SK-MEL-5 (cell line): ENCODE measurements around the gene SLC2A4RG. TPM values are rescaled to one million over a fixed set of nuclear protein-coding genes. Genes with fewer than 3 reads are reported as not detected.
A peak's percentile ranks its signal among the peaks of the same experiment; 100 is the strongest.

ENCODE experiments used
- DNase-seq: peaks from one replicate; pipeline ENCODE4 v3.0.0-alpha.2; 2016; ENCODE audit warnings: low read depth, low spot score
- in situ Hi-C: cut with HindIII; loops from 2 replicates; pipeline ENCODE4 v1.10.0; 2016; ENCODE audit warnings: low sequenced_read_pairs, high pct_unique_total_duplicates, low pct_unique_long_range_greater_than_20kb
- total RNA-seq: library from RNA; depleted of rRNA; stranded (reverse); fragments of >200 nt; shearing (Covaris generic); gene quantifications from 2 replicates; pipeline ENCODE4 v1.2.3, GENCODE V29; 2014

Gene SLC2A4RG
- total RNA-seq, 1 experiment from 2014 or later: 11.4 TPM

- no peak for DNase-seq
- in situ Hi-C loops: no loop called here
Measured at GRCh38 chr20:63697868-63698545, 41.6 kb upstream of the SLC2A4RG start.

- in situ Hi-C loops: no loop called here
- DNase-seq: no peak
Measured at GRCh38 chr20:63698739-63699465, 40.7 kb upstream of the SLC2A4RG start.

GRCh38 chr20:63699466-63700198 lies 39.9 kb upstream of the SLC2A4RG start:
- DNase-seq: no peak
- in situ Hi-C loops: no loop called here

- in situ Hi-C loops: no loop called here
- DNase-seq: no peak
Measured at GRCh38 chr20:63700199-63701050, 39.2 kb upstream of the SLC2A4RG start.

GRCh38 chr20:63701051-63701328 lies 38.6 kb upstream of the SLC2A4RG start:
- in situ Hi-C loops: no loop called here
- DNase-seq: no peak

- no peak for DNase-seq
- in situ Hi-C loops: no loop called here
Measured at GRCh38 chr20:63701329-63702035, 38.1 kb upstream of the SLC2A4RG start.

GRCh38 chr20:63702036-63702665 lies 37.4 kb upstream of the SLC2A4RG start:
- in situ Hi-C loops: no loop called here
- no peak for DNase-seq

- in situ Hi-C loops: no loop called here
Measured at GRCh38 chr20:63702751-63703470, 36.7 kb upstream of the SLC2A4RG start.

GRCh38 chr20:63703471-63703975 lies 36.1 kb upstream of the SLC2A4RG start:
- DNase-seq: no peak
- in situ Hi-C loops: no loop called here

More at GRCh38 chr20:63702751-63703470, 36.7 kb upstream of the SLC2A4RG start:
- DNase-seq: no peak

- no peak for DNase-seq
- in situ Hi-C loops: no loop called here
Measured at GRCh38 chr20:63703976-63704748, 35.4 kb upstream of the SLC2A4RG start.

- DNase-seq: no peak
- in situ Hi-C loops: no loop called here
Measured at GRCh38 chr20:63704749-63705117, 34.8 kb upstream of the SLC2A4RG start.

GRCh38 chr20:63705232-63706026 lies 34.1 kb upstream of the SLC2A4RG start:
- DNase-seq: no peak
- in situ Hi-C loops: no loop called here

- in situ Hi-C loops: no loop called here
- DNase-seq: no peak
Measured at GRCh38 chr20:63706027-63706695, 33.4 kb upstream of the SLC2A4RG start.

GRCh38 chr20:63706852-63707557 lies 32.6 kb upstream of the SLC2A4RG start:
- peak; percentile 32 for DNase-seq

More at GRCh38 chr20:63706852-63707557, 32.6 kb upstream of the SLC2A4RG start:
- in situ Hi-C loops: no loop called here
